VCaP (cell line): Measurements from ENCODE around the gene ARFGAP1.

Experiments used
- H3K27ac ChIP-seq: fragments of 450-650 bp; 2 replicates; pipeline ENCODE4 v1.5.1; 2017
- CTCF ChIP-seq: fragments of 450-650 bp; conservative IDR thresholded peaks from 2 replicates; pipeline ENCODE4 v1.5.1; 2017; ENCODE audit warnings: mild to moderate bottlenecking, moderate library complexity

ARFGAP1 gene

GRCh38 chr20:63323357-63323981 lies 50.9 kb downstream of the ARFGAP1 start:
- no peak overlapping the region for H3K27ac ChIP-seq
- TF ChIP-seq CTCF = no peak

- TF ChIP-seq CTCF = no peak
- no peak overlapping the region for H3K27ac ChIP-seq
Observed at GRCh38 chr20:63325021-63325471, 52.4 kb downstream of the ARFGAP1 start.

- no peak for TF ChIP-seq CTCF
- H3K27ac ChIP-seq = no peak overlapping the region
Observed at GRCh38 chr20:63325554-63326313, 53.1 kb downstream of the ARFGAP1 start.

GRCh38 chr20:63326314-63327230 lies 54.0 kb downstream of the ARFGAP1 start:
- H3K27ac ChIP-seq = no peak overlapping the region
- TF ChIP-seq CTCF = no peak

GRCh38 chr20:63327231-63327745 lies 54.7 kb downstream of the ARFGAP1 start:
- TF ChIP-seq CTCF = no peak
- no peak overlapping the region for H3K27ac ChIP-seq

GRCh38 chr20:63328026-63328700 lies 55.5 kb downstream of the ARFGAP1 start:
- no peak for TF ChIP-seq CTCF
- H3K27ac ChIP-seq = no peak overlapping the region
